GM12878 (cell line): ENCODE data around the gene SEMA5B. TPM values are rescaled to one million over a fixed set of nuclear protein-coding genes. Genes with fewer than 3 reads are reported as not detected.

ENCODE experiments used
- ATAC-seq: fragments of 200-7000 bp; cut with Tn5 transposase; 3 replicates; pipeline ENCODE4 v1.9.1; 2020; ENCODE audit warnings: mild to moderate bottlenecking, moderate library complexity
- BruUV-seq: library from RNA; stranded (reverse); fragments of 400-500 nt; replicated peaks from 2 replicates; lab custom pipeline; 2021; lab: Mats Ljungman, UMichigan
- CTCF ChIA-PET: fragments of 300-600 bp; sonication (Branson Sonifier 250); formaldehyde crosslinking; extraction: SDS; loops from one replicate; lab custom pipeline; 2021; ENCODE audit warnings: inconsistent platforms; lab: Yijun Ruan, JAX
- POLR2A ChIA-PET: fragments of 350-600 bp; formaldehyde crosslinking; extraction: SDS; loops from one replicate; lab custom pipeline; 2021; ENCODE audit warnings: inconsistent platforms; lab: Charles Lee
- RAD21 ChIA-PET: fragments of 300-600 bp; sonication (Branson Sonifier 250); formaldehyde crosslinking; loops from one replicate; lab custom pipeline; 2023; ENCODE audit warnings: antibody characterized with exemption; ENCODE audit not compliant: unreplicated experiment; lab: Charles Lee
- SMC1A ChIA-PET: fragments of 300-600 bp; sonication (Branson Sonifier 250); formaldehyde crosslinking; loops from one replicate; lab custom pipeline; 2023; ENCODE audit not compliant: unreplicated experiment, uncharacterized antibody; lab: Charles Lee
- DNase-seq: peaks from one replicate; pipeline ENCODE4 v3.0.0-alpha.2; 2011; ENCODE audit warnings: low read depth, low spot score
- FAIRE-seq: peaks from 3 replicates; lab custom pipeline; 2011; peaks lifted over from hg19 to GRCh38; lab: Jason Lieb, UNC
- H2AFZ ChIP-seq: 2 replicates; pipeline ENCODE4 v1.6.0; 2011; ENCODE audit warnings: low read depth, low read length, control low read depth; ENCODE audit not compliant: control insufficient read depth
- H3K27ac ChIP-seq: 2 replicates; pipeline ENCODE4 v1.5.1; 2011; ENCODE audit warnings: control low read depth; ENCODE audit not compliant: control insufficient read depth, insufficient read depth
- H3K27me3 ChIP-seq, 2 experiments: replicated peaks in 1 of 2; 2 replicates each; pipeline versions ENCODE4 v1.6.0 to v1.6.1; 2011; ENCODE audit warnings: low read length in 1 of 2; ENCODE audit not compliant: control insufficient read depth in 2 of 2, insufficient read depth in 2 of 2
- H3K36me3 ChIP-seq, 2 experiments: 2 replicates each; pipeline ENCODE4 v1.5.1; 2011; ENCODE audit warnings: low read length in 1 of 2; ENCODE audit not compliant: control insufficient read depth in 2 of 2, insufficient read depth in 2 of 2
- H3K4me1 ChIP-seq: 2 replicates; pipeline ENCODE4 v1.6.1; 2011; ENCODE audit warnings: mild to moderate bottlenecking, low read length, moderate library complexity, mixed read lengths; ENCODE audit not compliant: control insufficient read depth, insufficient read depth
- H3K4me2 ChIP-seq: 2 replicates; pipeline ENCODE4 v1.6.0; 2011; ENCODE audit warnings: control low read depth; ENCODE audit not compliant: control insufficient read depth, insufficient read depth
- H3K4me3 ChIP-seq: fragments of 200-600 bp; sonication (generic); 2 replicates; pipeline ENCODE4 v1.5.1; 2016
- H3K79me2 ChIP-seq: 2 replicates; pipeline ENCODE4 v1.6.0; 2011; ENCODE audit warnings: low read length; ENCODE audit not compliant: control insufficient read depth, insufficient read depth
- H3K9ac ChIP-seq: 2 replicates; pipeline ENCODE4 v1.8.0; 2011; ENCODE audit warnings: low read length, control low read depth, mixed read lengths; ENCODE audit not compliant: control insufficient read depth, insufficient read depth
- H3K9me3 ChIP-seq: replicated peaks from 3 replicates; pipeline ENCODE4 v1.5.1; 2011; ENCODE audit warnings: mild to moderate bottlenecking, low read length; ENCODE audit not compliant: control insufficient read depth, insufficient read depth
- H4K20me1 ChIP-seq: 2 replicates; pipeline ENCODE4 v1.6.0; 2011; ENCODE audit not compliant: control insufficient read depth, insufficient read depth
- E4F1 ChIP-seq: fragments of 450-650 bp; IDR thresholded peaks from 2 replicates; pipeline ENCODE4 v1.6.1; 2018; ENCODE audit warnings: borderline replicate concordance, mild to moderate bottlenecking; ENCODE audit not compliant: partially characterized antibody
- GABPA ChIP-seq: IDR thresholded peaks from 2 replicates; pipeline ENCODE4 v1.6.1; 2014; ENCODE audit warnings: antibody characterized with exemption, low read depth, mild to moderate bottlenecking, inconsistent platforms
- NFYA ChIP-seq: IDR thresholded peaks from 2 replicates; pipeline ENCODE4 v1.6.1; 2011; ENCODE audit warnings: low read depth, mild to moderate bottlenecking, low read length, improper control_type of control experiment, borderline replicate concordance
- PKNOX1 ChIP-seq: fragments of 450-650 bp; IDR thresholded peaks from 2 replicates; pipeline ENCODE4 v1.6.1; 2016; ENCODE audit warnings: mild to moderate bottlenecking
- RAD51 ChIP-seq: fragments of 450-650 bp; IDR thresholded peaks from 2 replicates; pipeline ENCODE4 v1.6.1; 2016; ENCODE audit warnings: moderate library complexity, mild to moderate bottlenecking, inconsistent platforms
- RELB ChIP-seq: fragments of 450-650 bp; IDR thresholded peaks from 2 replicates; pipeline ENCODE4 v1.6.1; 2017; ENCODE audit warnings: low read depth, mild to moderate bottlenecking, moderate library complexity
- SUZ12 ChIP-seq: fragments of 200-600 bp; sonication (generic); IDR thresholded peaks from one replicate; pipeline ENCODE4 v1.6.1; 2018; ENCODE audit warnings: antibody characterized with exemption, mild to moderate bottlenecking; ENCODE audit not compliant: unreplicated experiment
- ZNF622 ChIP-seq: fragments of 450-650 bp; IDR thresholded peaks from 2 replicates; pipeline ENCODE4 v1.6.1; 2017; ENCODE audit warnings: mild to moderate bottlenecking, inconsistent platforms
- ZSCAN29 ChIP-seq: fragments of 450-650 bp; IDR thresholded peaks from 2 replicates; pipeline ENCODE4 v1.6.1; 2017; ENCODE audit warnings: mild to moderate bottlenecking, moderate library complexity
- WGBS: methylation state at CpG from one replicate; pipeline ENCODE4 v1.1.6; 2016; ENCODE audit warnings: low lambda C conversion rate; ENCODE audit not compliant: insufficient replicate concordance, insufficient coverage; ENCODE audit errors: missing lambda C conversion rate; 5-methylcytosine and 5-hydroxymethylcytosine counted together
- in situ Hi-C: fragments of 300-500 bp; cut with MboI; formaldehyde crosslinking; loops from 9 replicates; pipeline ENCODE4 v1.14.3; 2018; ENCODE audit warnings: mixed read lengths
- intact Hi-C: fragments of 100-400 bp; cut with micrococcal nuclease; formaldehyde crosslinking; loops from one replicate; pipeline ENCODE4 v1.14.2; 2022; ENCODE audit not compliant: unreplicated experiment
- polyA plus RNA-seq, 11 experiments: library from polyadenylated mRNA; depleted of rRNA in 4 of 11; unstranded in 6 of 11; stranded (reverse) in 5 of 11; fragments of >200 nt; fragmentation: Nextera tagmentation in 4 of 11; fragmentation: Illumina TruSeq in 1 of 11; extraction: Ambion mirVana in 4 of 11; extraction: Trizol in 1 of 11; gene quantifications; 1 replicate in 1 of 11; 2 replicates in 10 of 11; pipeline versions ENCODE4 v1.2.1 to v1.2.3, GENCODE V29; 2011 to 2016; ENCODE audit warnings: inconsistent platforms in 2 of 11, missing spikeins in 2 of 11, low read depth in 1 of 11
- total RNA-seq, 4 experiments: library from RNA; depleted of rRNA in 3 of 4; stranded (reverse); fragments of >200 nt in 3 of 4; fragmentation: Illumina TruSeq in 1 of 4; extraction: Trizol in 1 of 4; gene quantifications; 2 replicates each; pipeline versions ENCODE4 v1.2.1 to v1.2.3, GENCODE V29; 2013 to 2021

The SEMA5B gene
- total and polyA plus RNA-seq, 10 of the 15 experiments (the other 5 are each of a cell fraction or from before 2014, with no cell fraction given) = 0.05 TPM; not detected in 9

- H4K20me1 ChIP-seq = no peaks in the 10 kb centered on the region
- TF ChIP-seq SUZ12 (no peak), GABPA (no peak), E4F1 (no peak)
- ChIA-PET RAD21 (interaction anchor here (0.6 kb wide), 1 partner anchor 31 kb away, joined by 3 read pairs; no protein-coding TSS in a partner anchor), CTCF (interaction anchor here (1.4 kb wide), 1 partner anchor 22 kb away, joined by 3 read pairs; no protein-coding TSS in a partner anchor), POLR2A (no interaction called here), SMC1A (no interaction called here)
- no peaks in the 10 kb centered on the region for H3K4me1 ChIP-seq
- no peak overlapping the region for H3K4me2 ChIP-seq
- H2AFZ ChIP-seq = no peak overlapping the region
- H3K9me3 ChIP-seq = no peaks in the 10 kb centered on the region
- FAIRE-seq (no peak), DNase-seq (no peak), ATAC-seq (no peak)
- H3K4me3 ChIP-seq = no peak overlapping the region
- no peaks in the 10 kb centered on the region for H3K79me2 ChIP-seq
- H3K27me3 ChIP-seq = peaks cover 0 to 2% of the 10 kb centered on the region in 2 experiments; a peak in 3 of 4 replicates
- in situ Hi-C loops (no loop called here), intact Hi-C loops (no loop called here)
- no peak overlapping the region for H3K9ac ChIP-seq
- 0% methylated on average over 2 of the region's 2 CpGs for WGBS
- H3K27ac ChIP-seq = no peak overlapping the region
- no TSS peak for BruUV-seq
- H3K36me3 ChIP-seq = no peaks in the 10 kb centered on the region
Measured at GRCh38 chr3:122964811-122965210, 62.8 kb downstream of the SEMA5B start.

- H3K4me3 ChIP-seq = no peak overlapping the region
- H3K36me3 ChIP-seq = no peaks in the 10 kb centered on the region
- H2AFZ ChIP-seq = no peak overlapping the region
- H4K20me1 ChIP-seq = no peaks in the 10 kb centered on the region
- no TSS peak for BruUV-seq
- ChIA-PET SMC1A (no interaction called here), CTCF (interaction anchor here (1.3 kb wide), 1 partner anchor 207 kb away, joined by 4 read pairs; no protein-coding TSS in a partner anchor), POLR2A (no interaction called here), RAD21 (no interaction called here)
- WGBS = 62% methylated on average over 9 of the region's 9 CpGs
- H3K4me1 ChIP-seq = no peaks in the 10 kb centered on the region
- TF ChIP-seq NFYA (no peak), RELB (no peak), ZNF622 (no peak), ZSCAN29 (no peak), RAD51 (no peak), PKNOX1 (no peak)
- no peak overlapping the region for H3K9ac ChIP-seq
- no peak for ATAC-seq
- no peak overlapping the region for H3K27ac ChIP-seq
- H3K4me2 ChIP-seq = no peak overlapping the region
- intact Hi-C loops (no loop called here), in situ Hi-C loops (no loop called here)
- no peak for DNase-seq
- no peaks in the 10 kb centered on the region for H3K79me2 ChIP-seq
- no peak for FAIRE-seq
- no peaks in the 10 kb centered on the region for H3K9me3 ChIP-seq
- H3K27me3 ChIP-seq = peaks cover 0 to 2% of the 10 kb centered on the region in 2 experiments; a peak in 3 of 4 replicates
Measured at GRCh38 chr3:122962149-122962548, 65.4 kb downstream of the SEMA5B start.
